Measurements from ENCODE around the gene SLC38A9.
A peak's percentile ranks its signal among the peaks of the same experiment; 100 is the strongest.
"Not testable (repeated sequence)": the region's sequence is repeated elsewhere in the genome, so short reads cannot be mapped to it uniquely, and the experiment has no call there.

SLC38A9 gene

DNA sequence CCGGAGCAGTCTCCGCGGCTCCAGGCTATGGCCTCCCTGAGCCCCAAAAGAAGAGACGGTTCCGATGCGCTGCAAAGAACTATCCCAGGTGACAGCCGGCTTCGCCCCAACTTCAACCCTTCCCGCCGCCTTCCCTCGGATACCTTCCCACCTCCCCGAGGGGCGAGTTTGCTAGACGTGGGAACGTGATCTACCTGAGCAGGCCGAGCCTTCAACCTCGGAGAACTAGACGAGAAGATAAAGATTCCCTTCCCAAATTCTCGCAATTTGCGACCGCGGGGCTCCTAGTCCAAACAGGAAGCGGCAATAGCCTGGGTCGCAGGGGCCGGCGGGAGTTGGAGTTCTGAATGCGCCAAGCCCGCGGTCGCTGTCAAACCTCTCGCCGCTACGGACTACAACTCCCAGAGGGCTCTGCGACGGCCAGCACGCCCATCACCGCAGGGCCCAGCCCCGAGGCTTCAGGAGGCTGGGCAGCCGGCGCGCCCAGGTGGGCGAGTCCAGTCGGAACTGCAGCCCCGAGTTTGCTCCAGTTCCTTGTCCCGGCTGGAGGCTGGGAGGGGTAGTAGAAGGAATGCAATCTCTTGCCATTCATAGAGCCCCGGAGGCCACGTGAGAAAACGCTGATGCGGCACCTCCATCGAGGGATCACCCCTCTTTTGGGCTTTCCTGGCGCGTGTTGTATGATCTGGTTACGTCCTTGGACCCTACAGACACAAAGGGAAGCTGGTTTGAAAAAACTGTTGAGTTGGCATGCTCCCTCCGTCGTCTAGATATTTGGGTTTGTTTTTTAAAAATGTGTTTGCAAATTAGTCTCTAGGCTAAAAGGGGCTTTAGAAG is at the start of gene SLC38A9:
Gene SLC38A9 (minus strand): TSS at position 302 of the 837 bp plus-strand sequence. CDS start 14,366 bp downstream, outside the sequence.
- TF ChIP-seq, protein P1, sequence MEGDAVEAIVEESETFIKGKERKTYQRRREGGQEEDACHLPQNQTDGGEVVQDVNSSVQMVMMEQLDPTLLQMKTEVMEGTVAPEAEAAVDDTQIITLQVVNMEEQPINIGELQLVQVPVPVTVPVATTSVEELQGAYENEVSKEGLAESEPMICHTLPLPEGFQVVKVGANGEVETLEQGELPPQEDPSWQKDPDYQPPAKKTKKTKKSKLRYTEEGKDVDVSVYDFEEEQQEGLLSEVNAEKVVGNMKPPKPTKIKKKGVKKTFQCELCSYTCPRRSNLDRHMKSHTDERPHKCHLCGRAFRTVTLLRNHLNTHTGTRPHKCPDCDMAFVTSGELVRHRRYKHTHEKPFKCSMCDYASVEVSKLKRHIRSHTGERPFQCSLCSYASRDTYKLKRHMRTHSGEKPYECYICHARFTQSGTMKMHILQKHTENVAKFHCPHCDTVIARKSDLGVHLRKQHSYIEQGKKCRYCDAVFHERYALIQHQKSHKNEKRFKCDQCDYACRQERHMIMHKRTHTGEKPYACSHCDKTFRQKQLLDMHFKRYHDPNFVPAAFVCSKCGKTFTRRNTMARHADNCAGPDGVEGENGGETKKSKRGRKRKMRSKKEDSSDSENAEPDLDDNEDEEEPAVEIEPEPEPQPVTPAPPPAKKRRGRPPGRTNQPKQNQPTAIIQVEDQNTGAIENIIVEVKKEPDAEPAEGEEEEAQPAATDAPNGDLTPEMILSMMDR (IDR thresholded peaks at IDR 0.05; ENCODE audit: control insufficient read depth, insufficient read depth, low read depth, low read length, missing control alignments), result no peak
- H3K4me3 ChIP-seq (ENCODE audit: control insufficient read depth, low read depth, low read length), result peak within 1 kb of the TSS; percentile 88
- DNase-seq (ENCODE audit: low read depth), result peak; percentile 57

DNA sequence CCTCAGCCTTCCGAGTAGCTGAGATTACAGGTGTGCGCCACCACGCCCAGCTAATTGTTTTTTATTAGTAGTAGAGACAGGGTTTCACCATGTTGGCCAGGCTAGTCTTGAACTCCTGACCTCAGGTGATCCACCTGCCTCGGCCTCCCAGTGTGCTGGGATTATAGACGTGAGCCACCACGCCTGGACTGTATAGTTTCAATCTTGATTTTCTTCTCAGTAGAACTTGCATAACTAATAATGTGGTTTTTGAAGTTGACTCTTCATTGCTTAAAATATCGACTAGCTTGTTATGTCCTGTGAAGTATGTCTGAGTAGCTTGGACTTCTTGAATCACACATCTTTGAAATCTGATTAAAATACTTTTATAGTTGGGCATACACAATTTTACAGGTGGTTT is 49.6 kb upstream of the SLC38A9 start:
- H3K4me3 ChIP-seq (ENCODE audit: control insufficient read depth, low read depth, low read length); DNase-seq (ENCODE audit: low read depth): not testable (repeated sequence)

DNA sequence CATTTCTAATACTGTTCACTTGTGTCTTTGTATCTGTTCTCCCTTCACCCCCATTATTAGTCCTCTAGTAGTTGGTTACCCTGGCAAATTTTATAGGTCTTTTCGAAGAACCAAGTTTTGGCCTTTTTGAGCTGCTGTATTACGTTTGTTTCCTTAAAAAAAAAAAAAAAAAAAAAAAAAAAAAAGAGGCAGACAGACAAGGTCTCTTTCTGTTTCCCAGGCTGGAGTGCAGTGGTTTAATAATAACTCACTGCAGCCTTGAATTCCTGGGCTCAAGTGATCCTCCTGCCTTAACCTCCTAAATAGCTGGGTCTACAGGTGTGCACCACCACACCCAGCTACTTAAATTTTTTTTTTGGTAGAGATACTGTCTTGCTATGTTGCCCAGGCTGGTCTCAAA is 46.6 kb upstream of the SLC38A9 start:
- H3K4me3 ChIP-seq (ENCODE audit: control insufficient read depth, low read depth, low read length), result no peak overlapping the region
- TF ChIP-seq, protein P1 (IDR thresholded peaks at IDR 0.05; ENCODE audit: control insufficient read depth, insufficient read depth, low read depth, low read length, missing control alignments), result no peak
- DNase-seq (ENCODE audit: low read depth), result no peak

DNA sequence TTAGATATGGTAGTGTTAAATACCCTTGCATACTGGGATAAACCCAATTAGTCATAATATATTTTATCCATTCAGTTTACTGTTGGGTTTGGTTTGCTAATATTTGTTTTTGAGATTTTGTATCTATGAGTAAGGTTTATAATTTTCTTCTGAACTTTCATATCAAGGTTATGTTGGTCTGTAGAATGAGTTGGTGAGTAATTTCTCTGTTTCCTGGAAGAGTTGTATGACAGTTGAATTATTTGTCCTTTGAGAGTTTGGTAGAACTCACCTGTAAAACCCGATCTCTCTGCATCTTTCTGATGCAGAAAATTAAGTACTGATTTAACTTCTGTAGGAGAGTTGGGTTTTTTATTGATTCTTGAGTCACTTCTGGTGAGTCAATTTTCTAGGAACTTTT is 46.1 kb upstream of the SLC38A9 start:
- H3K4me3 ChIP-seq (ENCODE audit: control insufficient read depth, low read depth, low read length), result no peak overlapping the region
- TF ChIP-seq, protein P1 (IDR thresholded peaks at IDR 0.05; ENCODE audit: control insufficient read depth, insufficient read depth, low read depth, low read length, missing control alignments), result no peak
- no peak for DNase-seq (ENCODE audit: low read depth)

GRCh38 chr5:55750499-55750898 is 38.4 kb upstream of the SLC38A9 start:
- TF ChIP-seq, protein P1 (IDR thresholded peaks at IDR 0.05; ENCODE audit: control insufficient read depth, insufficient read depth, low read depth, low read length, missing control alignments), result no peak

DNA sequence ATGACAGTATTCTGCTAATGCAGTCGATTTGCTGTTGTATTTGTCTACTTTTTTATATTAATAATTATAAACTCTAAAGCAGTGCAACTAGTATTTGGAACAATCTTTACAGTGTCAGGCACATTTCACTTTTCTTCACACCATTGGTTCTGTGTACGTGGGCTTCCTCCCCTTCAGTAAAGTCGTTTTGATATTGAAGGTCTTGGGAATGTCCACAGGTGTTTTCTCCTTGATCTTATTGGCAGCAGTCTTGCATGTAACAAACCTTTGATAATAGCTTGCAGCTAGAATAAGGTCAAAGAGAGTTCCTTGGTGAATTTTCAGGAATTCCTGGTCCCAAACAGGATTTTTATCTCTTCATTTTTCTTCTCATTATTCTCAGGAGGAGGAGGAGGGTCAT is 37.9 kb upstream of the SLC38A9 start:
- no peak for DNase-seq (ENCODE audit: low read depth)
- no peak overlapping the region for H3K4me3 ChIP-seq (ENCODE audit: control insufficient read depth, low read depth, low read length)
- TF ChIP-seq, protein P1 (IDR thresholded peaks at IDR 0.05; ENCODE audit: control insufficient read depth, insufficient read depth, low read depth, low read length, missing control alignments), result no peak

More at GRCh38 chr5:55750499-55750898, 38.4 kb upstream of the SLC38A9 start:
- H3K4me3 ChIP-seq (ENCODE audit: control insufficient read depth, low read depth, low read length), result no peak overlapping the region
- DNase-seq (ENCODE audit: low read depth), result no peak

DNA sequence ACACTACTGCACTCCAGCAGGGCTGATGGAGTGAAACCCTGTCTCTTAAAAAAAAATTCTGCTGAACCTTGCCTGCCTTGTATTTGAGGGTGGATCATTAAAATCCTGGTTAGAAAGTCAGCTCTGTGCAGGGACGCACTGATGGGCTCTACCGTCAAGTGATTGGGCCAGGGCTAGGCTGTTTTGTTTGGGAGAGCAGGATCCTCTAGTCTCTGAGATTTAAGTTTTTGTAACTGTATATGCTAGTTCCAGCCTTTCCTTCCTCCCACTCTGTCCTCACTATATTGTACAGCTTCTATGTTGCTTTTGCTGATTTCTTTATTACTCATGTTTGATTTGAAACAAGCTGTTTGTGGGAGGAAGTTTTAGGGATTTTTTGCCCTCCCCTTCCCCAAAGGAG is 37.3 kb upstream of the SLC38A9 start:
- DNase-seq (ENCODE audit: low read depth), result no peak
- no peak overlapping the region for H3K4me3 ChIP-seq (ENCODE audit: control insufficient read depth, low read depth, low read length)
- TF ChIP-seq, protein P1 (IDR thresholded peaks at IDR 0.05; ENCODE audit: control insufficient read depth, insufficient read depth, low read depth, low read length, missing control alignments), result no peak
